ENCODE measurements around the gene MYO5B.
"Not testable (repeated sequence)": the region's sequence is repeated elsewhere in the genome, so short reads cannot be mapped to it uniquely, and the experiment has no call there.

MYO5B gene

DNA sequence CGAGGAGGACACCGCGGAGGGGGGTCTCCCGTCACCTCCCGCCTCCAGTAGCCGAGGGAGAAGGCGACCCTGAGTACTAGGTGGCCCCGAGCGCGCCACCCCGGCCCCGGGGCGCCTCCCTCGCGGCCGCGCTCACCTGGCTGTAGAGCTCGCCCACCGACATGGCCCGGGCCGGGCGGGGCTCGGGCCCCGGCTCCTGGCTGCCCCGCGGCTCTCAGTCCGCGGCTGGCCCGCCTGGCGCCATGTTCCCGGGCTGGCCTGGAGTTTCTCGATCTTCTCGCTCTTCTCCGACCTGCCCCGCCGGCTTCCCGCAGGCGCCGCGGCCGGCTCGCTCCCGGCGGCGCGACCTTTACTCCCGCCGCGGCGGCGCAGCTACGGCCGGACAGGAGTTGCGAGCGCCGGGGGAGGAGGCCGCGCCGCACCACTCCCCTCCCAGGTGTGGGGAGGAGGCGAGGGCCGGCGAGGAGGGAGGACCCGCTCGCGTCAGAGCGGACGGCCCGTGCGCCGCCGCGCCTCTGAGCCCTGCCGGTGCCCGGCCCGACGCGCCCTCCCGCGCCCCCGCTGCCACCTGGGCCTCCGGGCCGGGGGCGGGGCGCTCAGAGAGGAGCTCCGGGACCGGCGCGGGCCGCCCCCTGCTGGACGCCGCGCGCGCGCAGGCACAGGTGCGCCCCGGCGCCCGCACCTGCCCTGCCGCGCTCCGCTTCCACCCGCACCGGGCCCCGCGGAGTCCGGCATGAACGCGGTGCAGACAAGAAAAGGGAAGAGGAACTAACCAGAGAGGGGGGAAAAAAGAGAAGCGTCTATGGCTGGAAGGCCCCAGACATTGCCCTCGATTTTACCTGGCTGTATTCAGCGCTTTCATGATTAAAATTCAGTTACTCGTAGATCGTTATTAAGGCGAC lies at the start of gene MYO5B:
Gene MYO5B, minus strand, starts transcription at position 517 of the 902 bp plus-strand sequence. Its CDS starts 354 bp downstream, at position 163.
- peak; percentile 56 to 71 for DNase-seq

DNA sequence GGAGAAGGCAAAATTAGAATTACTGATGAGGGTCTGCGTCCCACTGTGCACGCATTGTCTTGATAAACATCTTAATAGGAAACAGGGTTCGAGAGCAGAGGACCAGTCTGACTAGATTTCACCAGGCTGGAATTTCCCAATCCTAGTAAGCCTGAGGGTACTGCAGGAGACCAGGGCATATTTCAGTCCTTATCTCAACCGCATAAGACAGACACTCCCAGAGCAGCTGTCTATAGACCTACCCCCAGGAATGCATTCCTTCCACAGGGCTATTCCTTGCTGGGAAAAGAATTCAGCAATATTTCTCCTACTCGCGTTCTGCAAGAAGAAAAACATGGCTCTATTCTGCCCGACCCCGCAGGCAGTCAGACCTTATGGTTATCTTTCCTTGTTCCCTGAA lies 46.8 kb upstream of the MYO5B start:
- not testable (repeated sequence) for DNase-seq

DNA sequence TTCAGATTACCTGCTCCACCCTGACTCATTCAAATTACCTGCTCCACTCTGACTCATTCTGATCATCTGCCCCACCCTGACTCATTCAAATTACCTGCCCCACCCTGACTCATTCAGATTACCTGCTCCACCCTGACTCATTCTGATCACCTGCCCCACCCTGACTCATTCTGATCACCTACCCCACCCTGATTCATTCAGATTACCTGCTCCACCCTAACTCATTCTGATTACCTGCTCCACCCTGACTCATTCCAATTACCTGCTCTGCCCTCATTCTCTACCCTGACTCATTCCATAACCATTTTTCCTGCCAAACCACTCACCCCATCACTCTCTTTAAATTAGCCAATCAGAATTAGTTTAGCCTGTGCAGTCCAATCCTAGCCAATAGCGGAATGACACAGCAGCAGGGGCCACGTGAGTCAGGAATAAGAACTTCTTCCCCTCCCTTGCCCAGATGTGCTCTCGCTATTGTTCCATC lies 45.2 kb upstream of the MYO5B start:
- DNase-seq = peak in 1 of 2 experiments; percentile 28

DNA sequence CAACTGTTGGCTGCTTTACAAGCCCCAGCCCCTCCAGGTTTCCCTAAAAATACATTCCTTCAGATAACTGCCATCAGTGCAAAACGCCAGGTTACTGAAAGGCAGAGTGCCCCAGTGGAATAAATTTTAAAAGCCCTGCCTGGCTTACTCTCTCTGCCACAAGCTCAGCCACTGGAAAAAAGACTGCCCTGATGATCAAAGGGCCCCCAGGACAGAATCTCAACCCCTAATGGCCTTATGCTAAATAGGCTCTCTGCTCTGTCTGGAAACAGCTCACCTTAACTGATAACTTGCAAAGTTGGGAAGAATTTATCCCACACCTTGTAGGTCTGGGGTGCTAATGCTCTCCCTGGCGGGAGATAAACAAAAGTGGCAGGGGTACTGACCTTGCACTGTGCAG lies 37.5 kb upstream of the MYO5B start:
- no peak for DNase-seq

DNA sequence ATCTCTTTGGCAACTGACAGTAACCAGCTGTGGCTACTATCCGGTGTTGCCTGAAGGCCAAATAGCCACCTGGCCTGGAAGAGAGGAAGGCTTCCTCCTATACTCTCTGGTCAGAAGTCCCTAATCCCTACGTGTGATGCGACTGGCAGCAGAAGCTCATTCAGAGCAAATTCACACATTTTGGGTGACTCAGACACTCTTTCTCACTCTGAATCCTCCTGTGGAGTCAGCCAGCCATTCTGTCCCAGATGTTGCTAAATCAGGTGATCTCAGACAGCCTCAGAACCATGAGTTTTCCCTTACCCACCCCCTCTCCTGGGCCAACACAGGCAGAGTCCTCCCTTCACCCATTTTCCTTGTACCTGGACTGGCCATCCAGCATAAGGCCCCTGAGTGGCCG lies 36.7 kb upstream of the MYO5B start:
- peak; percentile 20 to 27 for DNase-seq

DNA sequence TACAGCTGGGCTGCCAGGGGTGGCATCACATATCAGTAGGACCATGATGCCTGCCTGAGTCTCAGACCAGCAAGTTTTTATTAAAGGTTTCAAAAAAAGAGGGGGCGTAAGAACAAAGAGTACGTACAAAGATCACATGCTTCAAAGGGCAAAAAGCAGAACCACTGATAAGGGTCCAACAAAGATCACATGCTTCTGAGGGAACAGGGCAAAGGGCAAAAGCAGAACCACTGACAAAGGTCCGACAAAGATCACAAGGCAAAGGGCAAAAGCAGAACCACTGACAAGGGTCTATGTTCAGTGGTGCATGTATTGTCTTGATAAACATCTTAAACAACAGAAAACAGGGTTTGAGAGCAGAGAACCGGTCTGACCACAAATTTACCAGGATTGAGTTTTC lies 25.3 kb upstream of the MYO5B start:
- DNase-seq = not testable (repeated sequence)

DNA sequence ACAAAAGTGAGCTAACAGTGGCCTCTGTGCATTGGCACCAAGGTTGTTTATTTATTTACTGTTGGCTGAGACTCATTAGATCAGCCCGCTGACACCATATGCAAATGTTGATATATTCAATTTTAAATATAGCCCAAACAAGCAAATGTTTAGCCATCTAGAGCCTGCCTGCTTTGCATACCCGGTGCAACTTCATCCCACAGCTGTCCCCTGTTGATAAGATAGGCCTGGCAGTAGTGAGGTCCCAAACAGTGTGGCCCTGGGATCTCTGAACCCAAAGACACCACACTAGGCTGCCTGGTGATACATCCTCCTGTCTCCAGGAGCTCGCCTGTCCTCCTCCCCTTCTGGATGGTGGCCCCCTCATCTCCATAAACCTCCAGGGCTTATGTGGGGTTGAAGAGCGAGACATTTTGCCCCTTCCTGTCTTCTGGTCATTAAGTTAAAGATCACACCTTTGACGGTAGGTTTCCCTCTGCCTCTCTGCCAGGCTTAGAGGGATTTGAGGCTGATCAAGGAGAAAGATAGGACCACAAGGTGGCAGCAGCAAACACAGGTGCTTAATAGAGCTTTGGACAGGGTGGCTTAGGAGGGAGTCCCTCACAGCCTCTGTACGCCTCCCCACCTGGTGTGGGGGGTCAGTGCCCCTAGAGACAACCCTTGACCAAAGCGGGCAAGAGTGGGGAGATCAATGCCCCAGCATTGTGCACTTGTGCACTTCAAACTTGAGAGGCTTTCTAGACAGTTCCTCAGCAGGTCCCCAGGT lies 23.7 kb upstream of the MYO5B start:
- peak; percentile 31 to 32 for DNase-seq

DNA sequence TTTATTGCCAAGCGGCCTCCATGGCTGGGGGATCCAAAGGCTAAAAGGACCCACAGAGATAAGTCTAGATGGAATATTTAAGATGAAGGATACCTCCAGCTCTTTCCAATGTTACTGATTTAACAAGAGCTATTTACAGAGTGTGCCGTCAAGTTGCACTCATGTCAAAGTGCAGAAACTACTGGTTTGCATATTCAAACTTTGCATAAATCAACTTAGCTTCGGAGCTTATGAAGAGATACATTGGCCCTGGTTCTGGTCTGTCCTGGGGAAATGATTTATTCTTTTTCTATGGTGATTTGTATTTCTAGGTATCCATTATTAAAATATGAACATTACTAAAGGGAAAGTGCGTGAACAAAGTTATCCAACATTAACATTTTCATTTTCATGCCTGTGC lies 14.4 kb upstream of the MYO5B start:
- DNase-seq = no peak

DNA sequence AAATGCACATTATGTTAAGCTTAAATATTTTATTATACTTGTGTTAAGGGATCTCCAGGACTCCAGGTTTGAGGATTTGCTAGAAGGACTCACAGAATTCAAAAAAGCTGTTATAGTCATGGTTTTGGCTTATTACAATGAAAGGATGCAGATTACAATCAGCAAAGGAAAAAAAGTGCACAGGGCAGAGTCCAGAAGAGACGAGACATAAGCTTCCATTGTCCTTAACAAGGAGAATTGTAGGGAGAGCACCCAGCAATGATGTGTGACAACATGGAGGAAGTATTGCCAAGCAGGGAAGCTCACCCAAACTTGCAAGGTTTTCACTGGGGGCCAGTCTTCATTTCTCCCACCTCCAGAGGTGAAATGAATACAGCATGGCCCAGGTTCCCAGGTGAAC lies 12.8 kb upstream of the MYO5B start:
- no peak for DNase-seq

DNA sequence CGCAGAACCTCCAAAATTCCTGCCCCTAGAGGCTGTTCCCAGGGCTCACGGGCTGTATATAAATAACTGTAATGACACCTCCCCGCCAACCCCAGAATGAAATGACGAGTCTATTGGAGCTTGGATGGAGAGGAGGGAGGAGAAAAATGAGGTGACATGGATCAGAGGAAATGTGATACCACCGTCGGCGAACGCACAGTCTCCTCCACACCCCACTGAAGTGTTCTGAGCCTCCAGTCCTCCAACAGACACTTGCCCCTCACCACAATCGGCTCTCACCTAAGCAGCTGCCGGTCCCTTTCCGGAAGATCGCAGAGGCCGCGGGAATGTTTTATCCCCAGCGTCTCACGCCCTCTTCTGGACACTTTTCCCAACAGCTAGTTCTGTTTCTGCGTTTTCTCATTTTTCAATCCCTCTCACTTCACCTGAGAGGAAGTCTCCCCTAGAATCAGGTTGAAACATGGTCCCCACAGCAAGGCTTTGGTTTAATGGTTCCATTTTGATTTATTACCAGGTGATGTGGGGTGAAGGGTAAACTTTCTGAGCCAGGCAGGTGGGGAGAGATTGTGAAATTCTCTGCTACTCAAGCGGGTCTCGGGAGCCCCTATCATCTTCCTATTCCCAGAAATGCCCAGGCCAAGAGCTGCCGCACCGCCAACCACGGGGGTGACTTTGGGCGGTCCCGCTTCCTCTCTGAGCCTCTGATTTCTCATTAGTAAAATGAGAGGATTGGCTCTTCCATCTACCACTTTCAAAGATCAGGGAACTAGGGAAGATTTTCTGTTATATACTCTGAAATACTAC lies 9.1 kb upstream of the MYO5B start:
- peak in 1 of 2 experiments; percentile 39 for DNase-seq

DNA sequence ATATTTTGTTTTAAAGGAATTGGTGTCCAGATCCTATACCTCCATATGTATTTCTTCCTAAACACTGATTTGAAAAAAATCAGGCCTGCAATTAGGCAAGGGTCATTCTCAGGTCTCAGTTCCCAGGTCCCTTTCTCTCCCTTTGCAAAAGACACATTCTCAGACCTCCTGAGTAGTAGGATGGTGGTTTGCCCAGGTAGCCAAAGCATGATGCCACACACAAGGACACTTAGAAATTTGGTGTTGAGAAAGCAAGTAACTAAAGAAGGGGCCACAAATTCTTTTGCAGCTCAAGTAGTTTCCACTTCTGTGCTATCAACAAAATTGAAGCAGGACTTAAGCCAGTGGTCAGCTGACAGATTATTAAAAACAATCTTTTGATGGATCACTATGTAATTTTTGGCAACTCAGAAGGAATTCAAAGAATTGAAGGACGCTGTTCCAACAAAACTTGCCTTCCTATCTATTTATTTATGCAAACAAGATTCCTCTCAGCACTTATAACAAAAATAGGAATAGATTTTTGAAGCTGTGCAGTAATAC lies 6.6 kb upstream of the MYO5B start:
- no peak for DNase-seq

DNA sequence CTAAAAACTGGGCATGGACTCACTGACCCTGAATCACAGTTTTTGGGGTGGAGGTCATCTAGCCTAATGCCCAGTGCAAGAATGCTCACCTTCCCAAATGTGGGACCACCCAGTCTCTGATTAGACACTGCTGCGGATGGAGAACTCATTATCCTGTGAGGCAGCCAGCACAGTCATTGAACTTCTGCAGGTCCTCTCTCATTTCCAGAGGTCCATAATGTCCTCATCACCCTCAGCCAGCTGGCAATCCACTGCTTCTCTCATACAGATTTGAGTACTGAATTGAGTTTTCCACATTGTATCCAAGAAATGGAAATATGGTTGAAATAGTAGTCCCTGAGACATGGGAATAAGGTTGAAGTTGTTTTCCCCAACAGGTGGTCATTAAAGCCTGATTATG lies 5.0 kb upstream of the MYO5B start:
- no peak for DNase-seq

DNA sequence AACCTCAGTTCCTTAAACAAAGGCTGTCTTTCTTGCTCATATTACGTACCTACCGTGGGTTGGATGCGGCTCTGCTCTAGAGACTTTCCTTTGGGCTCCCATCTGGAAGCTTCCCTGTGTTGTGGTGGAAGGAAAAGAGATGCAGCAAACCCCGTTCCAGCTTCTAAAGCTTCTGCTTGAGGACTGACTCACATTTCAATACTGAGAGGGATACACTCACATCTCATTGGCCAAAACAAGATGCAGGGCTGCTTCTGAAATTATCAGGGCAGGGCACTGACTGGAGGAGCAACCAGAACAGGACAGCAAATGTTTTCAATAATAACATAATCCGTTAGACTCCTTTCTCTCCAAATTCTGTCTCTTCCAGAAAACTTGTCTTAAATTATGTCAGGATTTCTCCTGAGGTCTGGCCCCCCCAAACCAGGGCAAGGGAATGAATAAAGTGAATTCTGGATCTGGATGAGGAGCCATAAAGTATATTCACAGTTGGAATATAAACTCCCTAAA lies 4.5 kb upstream of the MYO5B start:
- no peak for DNase-seq

DNA sequence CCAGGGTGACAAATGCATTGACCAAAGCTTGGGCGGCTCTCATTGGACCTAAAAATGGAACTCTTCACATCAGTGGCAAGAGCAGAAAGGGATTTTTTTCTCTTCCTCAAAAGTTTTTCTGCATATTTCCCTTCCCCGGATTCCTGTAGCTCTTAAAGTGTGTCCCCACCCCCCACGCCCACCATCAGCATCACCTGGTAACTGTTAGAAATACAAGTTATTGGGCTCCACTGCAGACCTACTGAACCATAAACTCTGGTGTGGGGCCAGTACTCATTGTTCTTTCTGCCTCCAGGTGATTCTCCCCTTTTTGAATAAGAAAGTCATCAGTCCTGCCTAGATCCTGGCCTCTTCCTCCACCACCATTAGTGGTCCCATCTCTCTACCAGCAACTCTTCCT lies 1.3 kb upstream of the MYO5B start:
- no peak for DNase-seq

DNA sequence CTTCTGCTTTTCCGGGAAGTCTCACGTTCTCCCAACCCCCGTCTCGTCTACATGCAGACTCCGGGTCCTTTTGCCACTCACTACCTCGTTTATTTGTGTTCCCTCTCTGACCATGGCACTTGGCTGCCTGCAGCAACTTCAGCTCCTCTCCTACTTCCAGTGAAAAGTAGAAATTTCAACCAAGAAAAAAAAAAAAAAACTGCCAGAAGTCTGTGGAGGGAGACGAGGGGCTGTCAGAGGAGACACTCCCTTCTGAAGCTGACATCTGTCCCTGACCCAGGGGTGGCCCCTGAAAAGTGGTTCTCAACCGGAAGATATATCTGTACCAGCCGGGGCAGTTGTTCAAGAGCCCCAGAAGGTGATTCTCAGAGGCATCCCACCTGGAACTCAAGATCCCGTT lies 742 bp upstream of the MYO5B start:
- DNase-seq = no peak

DNA sequence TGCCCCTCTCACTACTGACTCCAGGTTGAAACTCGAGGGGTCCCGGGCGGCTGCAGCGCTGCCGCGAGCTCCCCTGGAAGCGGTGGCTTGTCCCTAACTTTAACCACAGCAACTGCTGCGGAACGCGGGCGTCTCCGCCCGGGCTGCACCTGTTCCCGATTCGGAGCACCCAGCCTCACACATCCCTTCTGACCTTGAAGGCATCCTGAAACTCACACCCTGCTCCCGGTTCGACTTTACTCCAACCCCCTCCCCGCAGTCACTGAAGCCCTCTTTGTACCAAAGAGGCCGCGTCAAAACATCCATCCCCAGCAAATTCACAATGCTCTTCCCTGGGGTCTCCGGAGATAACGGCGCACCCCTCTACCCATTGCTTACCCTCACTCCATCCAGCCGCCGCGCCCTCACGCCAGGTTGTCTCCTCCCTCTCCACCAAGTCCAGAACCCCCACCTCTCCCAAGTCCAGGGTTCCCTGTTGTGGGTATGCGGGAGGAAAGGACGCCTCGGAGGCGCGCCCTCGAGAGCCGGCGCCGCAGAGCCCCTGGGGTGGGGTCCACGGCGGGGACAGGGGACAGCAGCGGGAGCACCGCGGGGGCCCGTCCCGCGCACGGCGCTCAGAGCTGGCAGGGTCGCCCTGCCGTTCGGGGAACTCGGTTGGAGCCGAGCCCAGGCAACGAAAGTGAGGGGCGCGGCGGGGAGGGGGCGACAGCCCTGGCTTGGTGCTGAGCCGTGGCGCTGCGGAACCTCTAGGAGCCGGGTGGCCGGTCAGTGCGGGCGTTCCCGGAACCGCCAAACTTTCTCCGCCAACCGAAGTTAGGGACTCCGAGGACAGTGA lies 934 bp downstream of the MYO5B start:
- peak; percentile 20 to 25 for DNase-seq

DNA sequence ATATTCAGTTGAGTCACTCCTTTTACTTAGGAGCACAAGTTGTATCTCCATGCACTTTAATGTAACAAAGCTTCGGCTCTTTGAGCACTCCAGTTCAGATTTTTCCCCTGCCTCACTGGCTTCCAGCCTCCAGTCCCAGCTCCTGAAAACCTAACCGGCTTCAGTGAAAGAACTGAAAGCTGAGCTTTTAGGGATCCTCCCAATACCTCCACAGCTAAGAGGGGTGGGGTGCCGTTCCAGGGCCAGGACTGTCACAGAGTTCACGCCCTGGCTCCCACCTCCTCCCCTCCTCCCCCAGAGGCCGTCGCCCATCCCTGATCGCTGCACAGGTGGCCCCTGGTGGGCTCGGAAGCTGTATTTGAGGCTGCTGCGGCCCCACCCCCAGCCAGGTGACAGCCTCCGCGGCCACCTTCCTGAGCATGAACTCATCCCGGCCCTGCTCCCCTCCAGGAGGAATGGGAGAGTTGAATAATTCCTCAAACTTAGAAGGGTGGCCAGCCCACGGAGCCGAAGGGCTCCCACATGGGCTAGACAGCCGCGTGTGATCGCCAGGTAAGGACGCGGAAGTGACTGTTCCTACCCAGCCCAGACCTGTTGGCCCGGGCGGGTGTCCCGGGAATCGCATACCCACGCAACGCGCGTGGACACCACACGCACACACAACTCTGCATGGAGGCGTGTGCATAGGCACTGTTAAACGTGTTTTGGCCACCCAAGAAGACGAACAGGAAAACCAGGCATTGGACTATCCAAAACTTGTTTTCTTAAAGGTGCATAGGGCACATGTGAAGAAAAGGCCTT lies 1.8 kb downstream of the MYO5B start:
- no peak for DNase-seq

DNA sequence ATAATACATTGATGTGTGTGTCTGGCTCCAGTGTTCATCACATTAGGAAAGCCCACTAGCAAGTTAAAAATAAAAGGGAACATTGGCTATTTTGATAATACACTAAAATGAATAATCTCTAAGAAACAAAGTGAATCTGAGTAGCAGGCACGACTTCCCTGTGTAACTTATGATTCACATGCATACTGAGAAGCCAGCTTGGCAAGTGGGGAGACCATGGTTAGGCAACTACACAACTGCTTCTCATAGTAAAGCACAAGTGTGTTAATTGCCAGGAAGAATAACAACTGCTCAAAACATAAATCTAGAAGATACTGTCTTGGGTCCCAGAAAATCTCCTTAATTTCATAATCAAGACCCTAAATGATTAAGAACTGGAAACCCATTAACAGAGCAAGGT lies 4.0 kb downstream of the MYO5B start:
- DNase-seq = no peak

DNA sequence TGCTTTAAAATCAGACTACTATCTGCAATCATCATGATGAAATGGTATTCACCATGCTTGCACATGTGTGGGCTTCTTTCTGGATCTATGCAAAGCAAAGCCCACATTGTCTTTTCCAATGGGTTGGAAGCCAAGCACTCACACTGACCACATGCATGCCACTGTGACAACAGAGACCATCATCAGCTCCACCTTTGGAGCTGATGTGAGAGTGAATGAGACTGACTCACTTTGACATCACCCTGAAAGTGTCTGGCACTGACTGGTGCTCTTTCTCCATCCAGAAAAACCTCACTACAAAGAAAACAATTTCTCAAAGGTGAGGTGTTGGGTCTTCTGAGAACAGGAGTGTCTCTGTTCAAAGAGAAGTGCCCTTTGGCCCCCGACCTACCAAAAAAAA lies 4.7 kb downstream of the MYO5B start:
- DNase-seq = no peak

DNA sequence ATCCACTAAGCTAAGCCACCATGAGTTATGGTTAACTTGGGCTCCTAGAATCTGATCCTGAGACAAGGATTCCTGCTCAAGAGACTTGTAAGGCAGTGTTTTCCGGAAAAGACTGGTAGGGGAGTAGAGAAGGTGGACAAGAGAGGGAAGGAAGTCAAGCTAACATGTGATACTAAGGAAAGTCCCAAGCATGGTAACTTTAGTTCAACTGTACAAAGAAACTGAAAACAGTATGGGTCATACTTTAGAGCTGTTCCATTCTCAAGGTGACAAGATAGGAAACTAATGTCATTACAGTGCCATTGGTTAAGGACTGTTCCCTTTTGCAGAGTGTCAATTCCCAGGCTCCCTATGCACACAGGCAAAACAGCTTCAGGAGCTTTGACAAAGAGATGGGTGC lies 5.8 kb downstream of the MYO5B start:
- no peak for DNase-seq

DNA sequence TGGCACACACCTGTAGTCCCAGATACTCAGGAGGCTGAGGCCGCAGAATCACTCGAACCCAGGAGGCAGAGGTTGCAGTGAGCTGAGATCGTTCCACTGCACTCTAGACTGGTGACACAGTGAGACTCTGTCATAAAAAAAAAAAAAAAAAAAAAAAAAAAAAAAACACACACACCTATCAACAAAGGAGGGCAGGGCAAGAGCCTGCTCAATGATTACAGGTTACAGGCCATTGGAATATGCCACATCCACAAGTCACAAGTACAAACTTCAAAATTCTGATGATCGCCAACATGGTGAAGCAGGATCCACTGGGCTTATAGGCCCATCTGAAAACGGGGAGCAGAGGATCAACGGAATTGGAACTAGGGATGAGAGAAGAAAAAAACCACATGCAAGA lies 6.3 kb downstream of the MYO5B start:
- DNase-seq = no peak
